T-helper 2 cell treated with Interferon-gamma antibody and Interleukin-4, amounts not matched to agents 5 μg/mL and 100 μg/mL, for 36 hours (primary cell): ENCODE measurements around the gene MYH11.
"Not testable (repeated sequence)": the region's sequence is repeated elsewhere in the genome, so short reads cannot be mapped to it uniquely, and the experiment has no call there.

ENCODE experiments used
- DNase-seq: peaks from one replicate; pipeline ENCODE4 v3.0.0; 2021; ENCODE audit warnings: low spot score
- H3K27ac Mint-ChIP-seq: one replicate; pipeline ENCODE4 v1.8.0; 2021; ENCODE audit warnings: mild to moderate bottlenecking, mixed read lengths
- H3K27me3 Mint-ChIP-seq: one replicate; pipeline ENCODE4 v1.8.0; 2021; ENCODE audit warnings: low read depth, mixed read lengths
- H3K36me3 Mint-ChIP-seq: one replicate; pipeline ENCODE4 v1.8.0; 2021; ENCODE audit warnings: low read depth, mixed read lengths
- H3K4me1 Mint-ChIP-seq: one replicate; pipeline ENCODE4 v1.8.0; 2021; ENCODE audit warnings: low read depth, mixed read lengths
- H3K4me3 Mint-ChIP-seq: one replicate; pipeline ENCODE4 v1.8.0; 2022; ENCODE audit warnings: mild to moderate bottlenecking, moderate library complexity, mixed read lengths
- H3K9me3 Mint-ChIP-seq: one replicate; pipeline ENCODE4 v1.8.0; 2021; ENCODE audit warnings: mixed read lengths

Gene MYH11

GRCh38 chr16:15843635-15844279 lies 13.1 kb downstream of the MYH11 start:
- no peak overlapping the region for H3K4me3 Mint-ChIP-seq

DNA sequence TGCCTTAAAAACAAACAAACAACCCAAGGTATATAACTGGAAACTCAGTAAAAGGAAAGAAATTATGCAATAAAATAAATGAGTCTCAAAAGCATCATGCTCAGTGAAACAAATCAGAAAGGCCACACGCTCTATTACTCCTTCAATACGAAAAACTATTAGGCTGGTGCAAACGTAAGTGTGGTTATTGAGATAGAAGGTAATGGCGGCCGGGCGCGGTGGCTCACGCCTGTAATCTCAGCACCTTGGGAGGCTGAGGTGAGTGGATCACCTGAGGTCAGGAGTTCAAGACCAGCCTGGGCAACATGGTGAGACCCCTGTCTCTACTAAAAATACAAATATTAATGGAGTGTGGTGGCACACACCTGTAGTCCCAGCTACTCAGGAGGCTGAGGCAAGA lies 17.6 kb downstream of the MYH11 start:
- not testable (repeated sequence) for H3K9me3 Mint-ChIP-seq, H3K27me3 Mint-ChIP-seq, H3K36me3 Mint-ChIP-seq, H3K27ac Mint-ChIP-seq, H3K4me1 Mint-ChIP-seq, H3K4me3 Mint-ChIP-seq, DNase-seq

More at GRCh38 chr16:15843635-15844279, 13.1 kb downstream of the MYH11 start:
- Mint-ChIP-seq H3K36me3 (no peaks in the 10 kb centered on the region), H3K27ac (no peak overlapping the region), H3K4me1 (no peaks in the 10 kb centered on the region), H3K9me3 (no peaks in the 10 kb centered on the region), H3K27me3 (peaks cover 8% of the 10 kb centered on the region)
- no peak for DNase-seq

- H3K27me3 Mint-ChIP-seq = peaks cover 4% of the 10 kb centered on the region
- H3K4me3 Mint-ChIP-seq = no peak overlapping the region
- H3K4me1 Mint-ChIP-seq = peaks cover 10% of the 10 kb centered on the region
- no peak for DNase-seq
- H3K27ac Mint-ChIP-seq = no peak overlapping the region
- H3K36me3 Mint-ChIP-seq = no peaks in the 10 kb centered on the region
- no peaks in the 10 kb centered on the region for H3K9me3 Mint-ChIP-seq
These were observed 19.1 kb downstream of the MYH11 start for GRCh38 chr16:15837761-15838160.

GRCh38 chr16:15836965-15837611 lies 19.7 kb downstream of the MYH11 start:
- DNase-seq = no peak
- no peak overlapping the region for H3K27ac Mint-ChIP-seq
- H3K36me3 Mint-ChIP-seq = no peaks in the 10 kb centered on the region
- no peak overlapping the region for H3K4me3 Mint-ChIP-seq
- H3K27me3 Mint-ChIP-seq = peaks cover 7% of the 10 kb centered on the region
- H3K4me1 Mint-ChIP-seq = peaks cover 10% of the 10 kb centered on the region
- H3K9me3 Mint-ChIP-seq = no peaks in the 10 kb centered on the region

DNA sequence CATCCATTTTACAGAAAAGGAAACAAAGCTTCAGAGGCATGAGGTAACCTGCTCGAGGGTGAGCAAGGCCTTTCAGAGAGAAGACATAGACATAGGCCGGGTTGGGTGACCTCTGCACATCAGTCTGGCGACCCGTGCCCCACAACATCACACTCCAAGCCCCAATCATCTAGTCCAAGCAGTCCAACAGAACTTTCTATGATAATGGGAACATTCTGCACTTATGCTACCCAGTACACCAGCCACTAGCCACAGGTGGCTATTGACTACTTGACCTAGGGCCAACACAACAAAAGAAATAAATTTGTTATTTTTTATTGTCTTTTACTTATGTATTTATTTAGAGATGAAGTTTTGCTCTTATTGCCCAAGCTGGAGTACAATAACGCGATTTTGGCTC lies 20.8 kb downstream of the MYH11 start:
- no peak overlapping the region for H3K4me3 Mint-ChIP-seq
- no peaks in the 10 kb centered on the region for H3K36me3 Mint-ChIP-seq
- H3K27ac Mint-ChIP-seq = no peak overlapping the region
- H3K4me1 Mint-ChIP-seq = peaks cover 10% of the 10 kb centered on the region
- H3K9me3 Mint-ChIP-seq = no peaks in the 10 kb centered on the region
- H3K27me3 Mint-ChIP-seq = peaks cover 7% of the 10 kb centered on the region
- DNase-seq = no peak

- Mint-ChIP-seq H3K4me1 (peaks cover 10% of the 10 kb centered on the region), H3K4me3 (no peak overlapping the region), H3K36me3 (no peaks in the 10 kb centered on the region), H3K27ac (no peak overlapping the region), H3K27me3 (peaks cover 7% of the 10 kb centered on the region), H3K9me3 (no peaks in the 10 kb centered on the region)
- no peak for DNase-seq
These were observed 21.5 kb downstream of the MYH11 start for GRCh38 chr16:15835136-15835878.

GRCh38 chr16:15834502-15834901 lies 22.3 kb downstream of the MYH11 start:
- no peak for DNase-seq
- Mint-ChIP-seq H3K4me1 (peaks cover 10% of the 10 kb centered on the region), H3K9me3 (no peaks in the 10 kb centered on the region), H3K4me3 (no peak overlapping the region), H3K36me3 (no peaks in the 10 kb centered on the region), H3K27me3 (peaks cover 7% of the 10 kb centered on the region), H3K27ac (no peak overlapping the region)

- H3K27ac Mint-ChIP-seq = no peak overlapping the region
- H3K4me1 Mint-ChIP-seq = peaks cover 10% of the 10 kb centered on the region
- no peak overlapping the region for H3K4me3 Mint-ChIP-seq
- no peaks in the 10 kb centered on the region for H3K36me3 Mint-ChIP-seq
- H3K27me3 Mint-ChIP-seq = peaks cover 6% of the 10 kb centered on the region
- DNase-seq = no peak
- no peaks in the 10 kb centered on the region for H3K9me3 Mint-ChIP-seq
These were observed 23.3 kb downstream of the MYH11 start for GRCh38 chr16:15833541-15833940.

- Mint-ChIP-seq H3K27ac (no peak overlapping the region), H3K9me3 (no peaks in the 10 kb centered on the region), H3K4me3 (no peak overlapping the region), H3K27me3 (peaks cover 8% of the 10 kb centered on the region), H3K4me1 (peaks cover 10% of the 10 kb centered on the region), H3K36me3 (no peaks in the 10 kb centered on the region)
- no peak for DNase-seq
These were observed 24.6 kb downstream of the MYH11 start for GRCh38 chr16:15832241-15832640.

- H3K4me3 Mint-ChIP-seq = no peak overlapping the region
These were observed 25.9 kb downstream of the MYH11 start for GRCh38 chr16:15830832-15831451.

GRCh38 chr16:15829460-15829859 lies 27.4 kb downstream of the MYH11 start:
- Mint-ChIP-seq H3K9me3 (no peaks in the 10 kb centered on the region), H3K27ac (no peak overlapping the region), H3K4me3 (no peak overlapping the region), H3K4me1 (no peaks in the 10 kb centered on the region), H3K36me3 (no peaks in the 10 kb centered on the region), H3K27me3 (peaks cover 8% of the 10 kb centered on the region)
- DNase-seq = no peak

More at GRCh38 chr16:15830832-15831451, 25.9 kb downstream of the MYH11 start:
- H3K36me3 Mint-ChIP-seq = no peaks in the 10 kb centered on the region
- H3K27me3 Mint-ChIP-seq = peaks cover 8% of the 10 kb centered on the region
- no peaks in the 10 kb centered on the region for H3K9me3 Mint-ChIP-seq
- H3K27ac Mint-ChIP-seq = no peak overlapping the region
- peaks cover 8% of the 10 kb centered on the region for H3K4me1 Mint-ChIP-seq
- DNase-seq = no peak

- H3K36me3 Mint-ChIP-seq = no peaks in the 10 kb centered on the region
- no peaks in the 10 kb centered on the region for H3K4me1 Mint-ChIP-seq
- no peak overlapping the region for H3K27ac Mint-ChIP-seq
- H3K4me3 Mint-ChIP-seq = no peak overlapping the region
- peaks cover 6% of the 10 kb centered on the region for H3K27me3 Mint-ChIP-seq
- H3K9me3 Mint-ChIP-seq = no peaks in the 10 kb centered on the region
- no peak for DNase-seq
These were observed 29.0 kb downstream of the MYH11 start for GRCh38 chr16:15827709-15828343.

GRCh38 chr16:15827299-15827698 lies 29.5 kb downstream of the MYH11 start:
- Mint-ChIP-seq H3K9me3 (no peaks in the 10 kb centered on the region), H3K4me3 (no peak overlapping the region), H3K27ac (no peak overlapping the region), H3K4me1 (no peaks in the 10 kb centered on the region), H3K27me3 (peaks cover 5% of the 10 kb centered on the region), H3K36me3 (no peaks in the 10 kb centered on the region)
- no peak for DNase-seq
